AG09309 (cell line): ENCODE measurements around the gene NT5DC2.

Source experiments
- DNase-seq: peaks from one replicate; pipeline ENCODE4 v3.0.0-alpha.2; 2010; ENCODE audit warnings: low read depth
- H3K4me3 ChIP-seq: 2 replicates; pipeline ENCODE4 v1.5.1; 2011; ENCODE audit warnings: mild to moderate bottlenecking, low read depth, low read length, moderate library complexity; ENCODE audit not compliant: control insufficient read depth
- CTCF ChIP-seq: IDR thresholded peaks from 2 replicates; pipeline ENCODE4 v1.5.1; 2011; ENCODE audit warnings: mild to moderate bottlenecking, low read depth, low read length, inconsistent platforms; ENCODE audit not compliant: insufficient read depth, control insufficient read depth; ENCODE audit errors: missing control alignments

Gene NT5DC2

DNA sequence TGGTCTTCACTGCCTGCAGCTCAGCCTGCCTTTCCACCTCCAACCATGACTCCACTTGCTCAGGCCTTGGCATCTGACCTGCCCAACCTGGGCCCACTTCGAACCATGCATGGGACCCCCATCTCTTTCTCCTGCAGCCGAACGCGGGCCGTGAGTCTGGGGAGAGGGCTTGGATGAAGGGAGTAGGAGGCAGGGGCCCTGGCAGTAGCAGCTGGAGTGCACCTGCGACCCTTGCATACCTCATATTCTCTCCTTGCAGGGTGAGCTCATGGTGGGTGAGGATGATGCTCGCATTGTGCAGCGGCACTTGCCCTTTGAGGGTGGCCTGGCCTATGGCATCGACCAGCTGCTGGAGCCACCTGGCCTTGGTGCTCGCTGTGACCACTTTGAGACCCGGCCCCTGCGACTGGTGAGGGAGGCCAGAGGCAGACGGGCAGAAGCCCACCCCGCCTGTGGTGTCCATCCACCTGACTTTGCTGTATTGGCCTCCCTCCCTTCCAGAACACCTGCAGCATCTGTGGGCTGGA is 13.5 kb downstream of the NT5DC2 start:
- TF ChIP-seq CTCF, result no peak
- no peak for DNase-seq
- no peak overlapping the region for H3K4me3 ChIP-seq

- TF ChIP-seq CTCF, result no peak
- no peak overlapping the region for H3K4me3 ChIP-seq
Observed at GRCh38 chr3:52519445-52520140, 14.1 kb downstream of the NT5DC2 start.

GRCh38 chr3:52518723-52519444 is 14.8 kb downstream of the NT5DC2 start:
- H3K4me3 ChIP-seq, result no peak overlapping the region
- DNase-seq, result no peak
- TF ChIP-seq CTCF, result no peak

More at GRCh38 chr3:52519445-52520140, 14.1 kb downstream of the NT5DC2 start:
- DNase-seq, result no peak

DNA sequence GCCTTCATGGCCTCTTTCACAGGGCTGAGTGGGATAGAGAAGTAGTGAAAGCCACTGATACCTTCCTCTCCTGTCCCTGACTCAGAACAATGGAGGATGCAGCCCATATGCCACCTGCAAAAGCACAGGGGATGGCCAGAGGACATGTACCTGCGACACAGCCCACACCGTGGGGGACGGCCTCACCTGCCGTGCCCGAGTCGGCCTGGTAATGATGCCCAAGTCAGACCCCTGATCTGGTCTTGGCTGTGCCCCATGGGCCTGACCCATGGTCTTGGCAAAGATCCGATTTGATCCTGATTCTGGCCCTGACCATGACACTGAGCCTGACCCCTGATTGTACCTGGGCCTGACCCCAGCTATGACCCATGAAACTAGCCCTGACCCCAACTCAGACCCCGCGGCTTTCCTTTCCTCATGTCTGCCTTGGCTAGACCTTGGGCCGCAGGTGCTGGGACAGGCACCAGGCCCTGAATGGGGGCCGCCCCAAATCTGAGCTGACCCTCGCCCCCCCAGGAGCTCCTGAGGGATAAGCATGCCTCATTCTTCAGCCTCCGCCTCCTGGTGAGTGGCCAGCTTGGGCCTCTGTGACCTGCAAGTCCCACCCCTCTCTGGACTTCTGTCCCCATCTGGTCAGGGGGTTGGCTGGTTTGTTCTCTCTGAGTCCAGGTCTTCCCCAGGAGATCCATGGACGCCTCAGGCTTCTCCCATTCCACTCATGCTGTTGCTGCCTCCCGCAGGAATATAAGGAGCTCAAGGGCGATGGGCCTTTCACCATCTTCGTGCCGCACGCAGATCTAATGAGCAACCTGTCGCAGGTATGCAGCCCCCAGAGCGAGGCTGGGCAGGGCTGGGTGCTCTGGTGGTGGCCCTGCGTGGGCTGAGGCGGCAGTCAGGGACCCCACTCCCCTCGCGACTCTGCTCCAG is 15.6 kb downstream of the NT5DC2 start:
- TF ChIP-seq CTCF, result no peak
- no peak for DNase-seq
- no peak overlapping the region for H3K4me3 ChIP-seq

GRCh38 chr3:52516509-52517195 is 17.0 kb downstream of the NT5DC2 start:
- DNase-seq, result no peak
- TF ChIP-seq CTCF, result no peak
- H3K4me3 ChIP-seq, result no peak overlapping the region

DNA sequence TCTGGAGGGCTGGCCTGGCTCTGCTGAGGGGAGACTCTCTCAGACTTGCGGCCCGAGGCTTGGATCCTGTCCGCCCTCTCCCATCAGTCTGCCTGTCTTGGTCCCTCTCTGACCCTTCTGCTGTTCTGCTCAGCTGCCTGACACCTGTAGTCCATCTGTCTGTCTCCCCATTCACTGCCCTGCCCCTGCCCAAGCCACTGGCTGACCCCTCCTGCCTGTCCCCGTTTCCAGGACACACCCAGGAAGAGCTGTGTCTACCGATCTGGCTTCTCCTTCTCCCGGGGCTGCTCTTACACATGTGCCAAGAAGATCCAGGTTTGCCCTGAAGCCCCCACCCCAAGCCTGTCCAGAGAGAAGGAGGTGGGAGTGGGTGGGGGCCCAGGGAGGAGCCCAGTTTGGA is 18.5 kb downstream of the NT5DC2 start:
- DNase-seq, result no peak
- H3K4me3 ChIP-seq, result no peak overlapping the region
- TF ChIP-seq CTCF, result no peak
